CD4-positive, alpha-beta T cell treated with Interferon gamma for 1 hour (primary cell): ENCODE data around the gene HSPB7.
"Not testable (repeated sequence)": the region's sequence is repeated elsewhere in the genome, so short reads cannot be mapped to it uniquely, and the experiment has no call there.

Experiments used
- DNase-seq: peaks from one replicate; pipeline ENCODE4 v3.0.0-alpha.2; 2020

HSPB7 gene

GRCh38 chr1:16048573-16049189 is 30.8 kb upstream of the HSPB7 start:
- peak; percentile 51 for DNase-seq

- no peak for DNase-seq
These were observed 30.1 kb upstream of the HSPB7 start for GRCh38 chr1:16047791-16048475.

- no peak for DNase-seq
These were observed 29.0 kb upstream of the HSPB7 start for GRCh38 chr1:16046842-16047241.

GRCh38 chr1:16043950-16044349 is 26.1 kb upstream of the HSPB7 start:
- no peak for DNase-seq

- no peak for DNase-seq
These were observed 25.7 kb upstream of the HSPB7 start, which contains the start of gene CLCNKB for GRCh38 chr1:16043521-16043920. Gene CLCNKB, plus strand, starts transcription at chr1:16043782. Its CDS starts 711 bp downstream, at chr1:16044493.

- not testable (repeated sequence) for DNase-seq
These were observed 24.8 kb upstream of the HSPB7 start for GRCh38 chr1:16042654-16043053.

- DNase-seq, result no peak
These were observed 24.3 kb upstream of the HSPB7 start for GRCh38 chr1:16042096-16042495.

GRCh38 chr1:16041200-16041599 is 23.4 kb upstream of the HSPB7 start:
- no peak for DNase-seq

- not testable (repeated sequence) for DNase-seq
These were observed 22.0 kb upstream of the HSPB7 start for GRCh38 chr1:16039871-16040270.

GRCh38 chr1:16038620-16038912 is 20.7 kb upstream of the HSPB7 start:
- DNase-seq, result no peak

GRCh38 chr1:16036461-16036860 is 18.6 kb upstream of the HSPB7 start:
- DNase-seq, result not testable (repeated sequence)

- not testable (repeated sequence) for DNase-seq
These were observed 15.3 kb upstream of the HSPB7 start for GRCh38 chr1:16033103-16033632.

GRCh38 chr1:16032388-16033102 is 14.7 kb upstream of the HSPB7 start:
- DNase-seq, result peak; percentile 58

- no peak for DNase-seq
These were observed 13.7 kb upstream of the HSPB7 start for GRCh38 chr1:16031551-16031950.

GRCh38 chr1:16029288-16029687 is 11.4 kb upstream of the HSPB7 start:
- DNase-seq, result no peak

- not testable (repeated sequence) for DNase-seq
These were observed 11.1 kb upstream of the HSPB7 start for GRCh38 chr1:16029003-16029268.

- no peak for DNase-seq
These were observed 10.6 kb upstream of the HSPB7 start for GRCh38 chr1:16028237-16029002.

GRCh38 chr1:16026723-16027484 is 9.1 kb upstream of the HSPB7 start:
- DNase-seq, result peak; percentile 10

GRCh38 chr1:16026302-16026701 is 8.5 kb upstream of the HSPB7 start:
- not testable (repeated sequence) for DNase-seq

GRCh38 chr1:16023050-16023653 is 5.3 kb upstream of the HSPB7 start:
- DNase-seq, result no peak

- no peak for DNase-seq
These were observed 4.5 kb upstream of the HSPB7 start for GRCh38 chr1:16022393-16022792.

GRCh38 chr1:16021681-16022080 is 3.8 kb upstream of the HSPB7 start, which contains the start of gene CLCNKA:
Gene CLCNKA, plus strand, starts transcription at chr1:16022036. Its CDS starts 584 bp downstream, at chr1:16022620.
- no peak for DNase-seq
